Astrocyte (in vitro differentiated cells and primary cell): ENCODE measurements around the gene GABBR2. TPM values are rescaled to one million over a fixed set of nuclear protein-coding genes. Genes with fewer than 3 reads are reported as not detected.

Experiments
- DNase-seq: peaks from one replicate; pipeline ENCODE4 v3.0.0-alpha.2; 2010; ENCODE audit warnings: low read depth
- FAIRE-seq: peaks from 2 replicates; lab custom pipeline; 2011; peaks lifted over from hg19 to GRCh38; lab: Jason Lieb, UNC
- H2AFZ ChIP-seq: 2 replicates; pipeline ENCODE4 v1.6.0; 2012; ENCODE audit warnings: low read depth, low read length, inconsistent platforms
- H3K27ac ChIP-seq: 2 replicates; pipeline ENCODE4 v1.5.1; 2011; ENCODE audit warnings: low read depth, low read length, inconsistent platforms
- H3K27me3 ChIP-seq: 2 replicates; pipeline ENCODE4 v1.6.0; 2011; ENCODE audit warnings: low read length, inconsistent platforms; ENCODE audit not compliant: insufficient read depth
- H3K36me3 ChIP-seq: 2 replicates; pipeline ENCODE4 v1.5.1; 2011; ENCODE audit warnings: low read length, inconsistent platforms; ENCODE audit not compliant: insufficient read depth
- H3K4me1 ChIP-seq: 2 replicates; pipeline ENCODE4 v1.5.1; 2011; ENCODE audit warnings: low read length, inconsistent platforms; ENCODE audit not compliant: insufficient read depth
- H3K4me2 ChIP-seq: 2 replicates; pipeline ENCODE4 v1.6.0; 2012; ENCODE audit warnings: low read length, inconsistent platforms
- H3K4me3 ChIP-seq: 2 replicates; pipeline ENCODE4 v1.5.1; 2011; ENCODE audit warnings: low read depth, mild to moderate bottlenecking, low read length, inconsistent platforms; ENCODE audit not compliant: insufficient read depth
- H3K79me2 ChIP-seq: 2 replicates; pipeline ENCODE4 v1.6.0; 2012; ENCODE audit warnings: mild to moderate bottlenecking, low read length, inconsistent platforms; ENCODE audit not compliant: insufficient read depth
- H3K9ac ChIP-seq: 2 replicates; pipeline ENCODE4 v1.6.0; 2012; ENCODE audit warnings: mild to moderate bottlenecking, low read length, inconsistent platforms
- H3K9me3 ChIP-seq: 2 replicates; pipeline ENCODE4 v1.5.1; 2012; ENCODE audit warnings: low read depth, mild to moderate bottlenecking, low read length, inconsistent platforms; ENCODE audit not compliant: insufficient read depth
- H4K20me1 ChIP-seq: 2 replicates; pipeline ENCODE4 v1.6.0; 2012; ENCODE audit warnings: low read length, inconsistent platforms; ENCODE audit not compliant: insufficient read depth
- H3K27ac Mint-ChIP-seq: one replicate; pipeline ENCODE4 v1.8.0; 2021; ENCODE audit warnings: mild to moderate bottlenecking, mixed read lengths; ENCODE audit not compliant: unreplicated experiment
- H3K27me3 Mint-ChIP-seq: one replicate; pipeline ENCODE4 v1.8.0; 2021; ENCODE audit warnings: low read depth, mixed read lengths; ENCODE audit not compliant: unreplicated experiment
- H3K36me3 Mint-ChIP-seq: one replicate; pipeline ENCODE4 v1.8.0; 2021; ENCODE audit warnings: low read depth, mixed read lengths; ENCODE audit not compliant: unreplicated experiment
- H3K4me1 Mint-ChIP-seq: one replicate; pipeline ENCODE4 v1.8.0; 2021; ENCODE audit warnings: low read depth, mixed read lengths; ENCODE audit not compliant: unreplicated experiment
- H3K4me3 Mint-ChIP-seq: one replicate; pipeline ENCODE4 v1.8.0; 2021; ENCODE audit warnings: mild to moderate bottlenecking, moderate library complexity, mixed read lengths; ENCODE audit not compliant: unreplicated experiment
- H3K9me3 Mint-ChIP-seq: one replicate; pipeline ENCODE4 v1.8.0; 2021; ENCODE audit warnings: mild to moderate bottlenecking, mixed read lengths; ENCODE audit not compliant: unreplicated experiment
- CTCF ChIP-seq: IDR thresholded peaks from 2 replicates; pipeline ENCODE4 v1.5.1; 2011; ENCODE audit warnings: low read depth, mild to moderate bottlenecking, inconsistent platforms, low read length, moderate library complexity; ENCODE audit not compliant: insufficient read depth
- EZH2 ChIP-seq: IDR thresholded peaks from 2 replicates; pipeline ENCODE4 v1.6.1; 2012; ENCODE audit warnings: mild to moderate bottlenecking, low read length, inconsistent platforms; ENCODE audit not compliant: insufficient read depth
- total RNA-seq: library from RNA; stranded (reverse); gene quantifications from 2 replicates; pipeline ENCODE4 v1.2.1, GENCODE V29; 2021

GABBR2 gene
- total RNA-seq, 1 donor from 2014 or later = 2.0 TPM

GRCh38 chr9:98479967-98480847 lies 228.5 kb downstream of the GABBR2 start:
- Mint-ChIP-seq H3K9me3 (no peaks in the 10 kb centered on the region), H3K27ac (peak overlapping the region; percentile 58), H3K27me3 (peaks cover 7% of the 10 kb centered on the region), H3K4me1 (peaks cover 23% of the 10 kb centered on the region), H3K36me3 (no peaks in the 10 kb centered on the region), H3K4me3 (no peak overlapping the region)
- Histone ChIP-seq H3K9ac (no peak overlapping the region), H2AFZ (no peak overlapping the region), H3K4me3 (no peak overlapping the region), H3K27ac (no peak overlapping the region), H4K20me1 (no peaks in the 10 kb centered on the region), H3K4me2 (peak overlapping the region; percentile 2), H3K27me3 (no peaks in the 10 kb centered on the region), H3K36me3 (no peaks in the 10 kb centered on the region), H3K4me1 (peaks cover 19% of the 10 kb centered on the region), H3K9me3 (no peaks in the 10 kb centered on the region), H3K79me2 (no peaks in the 10 kb centered on the region)
- FAIRE-seq (no peak), DNase-seq (peak; percentile 65)
- no peak for TF ChIP-seq EZH2
- TF ChIP-seq CTCF = no peak

- H3K27ac ChIP-seq = no peak overlapping the region
- no peaks in the 10 kb centered on the region for H3K36me3 Mint-ChIP-seq
- H3K9ac ChIP-seq = no peak overlapping the region
- H3K9me3 Mint-ChIP-seq = no peaks in the 10 kb centered on the region
- peaks cover 5% of the 10 kb centered on the region for H3K27me3 Mint-ChIP-seq
- no peak overlapping the region for H3K27ac Mint-ChIP-seq
- H3K4me3 ChIP-seq = no peak overlapping the region
- no peak overlapping the region for H3K4me3 Mint-ChIP-seq
- DNase-seq (no peak), FAIRE-seq (no peak)
- H3K9me3 ChIP-seq = no peaks in the 10 kb centered on the region
- peaks cover 23% of the 10 kb centered on the region for H3K4me1 Mint-ChIP-seq
- H3K36me3 ChIP-seq = no peaks in the 10 kb centered on the region
- H4K20me1 ChIP-seq = no peaks in the 10 kb centered on the region
- H3K4me1 ChIP-seq = peaks cover 19% of the 10 kb centered on the region
- no peak overlapping the region for H2AFZ ChIP-seq
- TF ChIP-seq CTCF (no peak), EZH2 (no peak)
- H3K4me2 ChIP-seq = no peak overlapping the region
- H3K27me3 ChIP-seq = no peaks in the 10 kb centered on the region
- no peaks in the 10 kb centered on the region for H3K79me2 ChIP-seq
These were observed 229.3 kb downstream of the GABBR2 start for GRCh38 chr9:98479449-98479848.

GRCh38 chr9:98477884-98478283 lies 230.9 kb downstream of the GABBR2 start:
- H3K27me3 ChIP-seq = no peaks in the 10 kb centered on the region
- Mint-ChIP-seq H3K4me3 (no peak overlapping the region), H3K9me3 (no peaks in the 10 kb centered on the region), H3K27me3 (peaks cover 2% of the 10 kb centered on the region), H3K36me3 (no peaks in the 10 kb centered on the region), H3K27ac (no peak overlapping the region), H3K4me1 (peaks cover 22% of the 10 kb centered on the region)
- no peaks in the 10 kb centered on the region for H3K36me3 ChIP-seq
- no peaks in the 10 kb centered on the region for H4K20me1 ChIP-seq
- H3K4me3 ChIP-seq = no peak overlapping the region
- H3K9me3 ChIP-seq = no peaks in the 10 kb centered on the region
- no peak overlapping the region for H3K9ac ChIP-seq
- no peak overlapping the region for H3K4me2 ChIP-seq
- peaks cover 19% of the 10 kb centered on the region for H3K4me1 ChIP-seq
- no peak for FAIRE-seq
- H3K79me2 ChIP-seq = no peaks in the 10 kb centered on the region
- no peak overlapping the region for H3K27ac ChIP-seq
- DNase-seq = no peak
- TF ChIP-seq CTCF (no peak), EZH2 (no peak)
- H2AFZ ChIP-seq = no peak overlapping the region
